ENCODE data around the gene CNMD. TPM values are rescaled to one million over a fixed set of nuclear protein-coding genes. Genes with fewer than 3 reads are reported as not detected.

Gene CNMD
- total RNA-seq, 1 donor from 2014 or later: 2.8 TPM

GRCh38 chr13:52707375-52707774 is 32.2 kb downstream of the CNMD start:
- Mint-ChIP-seq H3K9me3 (no peaks in the 10 kb centered on the region), H3K4me1 (peaks cover 19% of the 10 kb centered on the region), H3K4me3 (no peak overlapping the region), H3K27me3 (ENCODE audit: low read depth) (no peaks in the 10 kb centered on the region), H3K36me3 (ENCODE audit: low read depth) (no peaks in the 10 kb centered on the region), H3K27ac (ENCODE audit: unreplicated experiment) (no peak overlapping the region)
- DNase-seq (ENCODE audit: low read depth, low spot score): no peak
- TF ChIP-seq CTCF (conservative IDR thresholded peaks at IDR 0.05): peak; percentile 39

- no peak overlapping the region for H3K4me3 Mint-ChIP-seq
- no peaks in the 10 kb centered on the region for H3K27me3 Mint-ChIP-seq (ENCODE audit: low read depth)
- no peaks in the 10 kb centered on the region for H3K36me3 Mint-ChIP-seq (ENCODE audit: low read depth)
- no peak for TF ChIP-seq CTCF (conservative IDR thresholded peaks at IDR 0.05)
- H3K27ac Mint-ChIP-seq (ENCODE audit: unreplicated experiment): no peak overlapping the region
- peaks cover 23% of the 10 kb centered on the region for H3K4me1 Mint-ChIP-seq
- no peak for DNase-seq (ENCODE audit: low read depth, low spot score)
- H3K9me3 Mint-ChIP-seq: no peaks in the 10 kb centered on the region
These were observed 33.5 kb downstream of the CNMD start for GRCh38 chr13:52706081-52706480.

GRCh38 chr13:52703482-52703881 is 36.1 kb downstream of the CNMD start:
- no peaks in the 10 kb centered on the region for H3K9me3 Mint-ChIP-seq
- no peak for TF ChIP-seq CTCF (conservative IDR thresholded peaks at IDR 0.05)
- H3K4me1 Mint-ChIP-seq: peaks cover 23% of the 10 kb centered on the region
- DNase-seq (ENCODE audit: low read depth, low spot score): no peak
- H3K27ac Mint-ChIP-seq (ENCODE audit: unreplicated experiment): no peak overlapping the region
- no peak overlapping the region for H3K4me3 Mint-ChIP-seq
- H3K27me3 Mint-ChIP-seq (ENCODE audit: low read depth): no peaks in the 10 kb centered on the region
- peaks cover 2% of the 10 kb centered on the region for H3K36me3 Mint-ChIP-seq (ENCODE audit: low read depth)

- H3K27me3 Mint-ChIP-seq (ENCODE audit: low read depth): no peaks in the 10 kb centered on the region
- H3K4me3 Mint-ChIP-seq: no peak overlapping the region
- TF ChIP-seq CTCF (conservative IDR thresholded peaks at IDR 0.05): no peak
- H3K4me1 Mint-ChIP-seq: peaks cover 23% of the 10 kb centered on the region
- peaks cover 2% of the 10 kb centered on the region for H3K36me3 Mint-ChIP-seq (ENCODE audit: low read depth)
- DNase-seq (ENCODE audit: low read depth, low spot score): no peak
- no peak overlapping the region for H3K27ac Mint-ChIP-seq (ENCODE audit: unreplicated experiment)
- no peaks in the 10 kb centered on the region for H3K9me3 Mint-ChIP-seq
These were observed 37.7 kb downstream of the CNMD start for GRCh38 chr13:52701728-52702465.

GRCh38 chr13:52696566-52696965 is 43.1 kb downstream of the CNMD start:
- no peaks in the 10 kb centered on the region for H3K27me3 Mint-ChIP-seq (ENCODE audit: low read depth)
- H3K4me1 Mint-ChIP-seq: no peaks in the 10 kb centered on the region
- H3K27ac Mint-ChIP-seq (ENCODE audit: unreplicated experiment): no peak overlapping the region
- H3K9me3 Mint-ChIP-seq: no peaks in the 10 kb centered on the region
- no peak for DNase-seq (ENCODE audit: low read depth, low spot score)
- no peak for TF ChIP-seq CTCF (conservative IDR thresholded peaks at IDR 0.05)
- H3K36me3 Mint-ChIP-seq (ENCODE audit: low read depth): peaks cover 6% of the 10 kb centered on the region
- no peak overlapping the region for H3K4me3 Mint-ChIP-seq
